ENCODE data around the gene FAM222A.

The FAM222A gene

DNA sequence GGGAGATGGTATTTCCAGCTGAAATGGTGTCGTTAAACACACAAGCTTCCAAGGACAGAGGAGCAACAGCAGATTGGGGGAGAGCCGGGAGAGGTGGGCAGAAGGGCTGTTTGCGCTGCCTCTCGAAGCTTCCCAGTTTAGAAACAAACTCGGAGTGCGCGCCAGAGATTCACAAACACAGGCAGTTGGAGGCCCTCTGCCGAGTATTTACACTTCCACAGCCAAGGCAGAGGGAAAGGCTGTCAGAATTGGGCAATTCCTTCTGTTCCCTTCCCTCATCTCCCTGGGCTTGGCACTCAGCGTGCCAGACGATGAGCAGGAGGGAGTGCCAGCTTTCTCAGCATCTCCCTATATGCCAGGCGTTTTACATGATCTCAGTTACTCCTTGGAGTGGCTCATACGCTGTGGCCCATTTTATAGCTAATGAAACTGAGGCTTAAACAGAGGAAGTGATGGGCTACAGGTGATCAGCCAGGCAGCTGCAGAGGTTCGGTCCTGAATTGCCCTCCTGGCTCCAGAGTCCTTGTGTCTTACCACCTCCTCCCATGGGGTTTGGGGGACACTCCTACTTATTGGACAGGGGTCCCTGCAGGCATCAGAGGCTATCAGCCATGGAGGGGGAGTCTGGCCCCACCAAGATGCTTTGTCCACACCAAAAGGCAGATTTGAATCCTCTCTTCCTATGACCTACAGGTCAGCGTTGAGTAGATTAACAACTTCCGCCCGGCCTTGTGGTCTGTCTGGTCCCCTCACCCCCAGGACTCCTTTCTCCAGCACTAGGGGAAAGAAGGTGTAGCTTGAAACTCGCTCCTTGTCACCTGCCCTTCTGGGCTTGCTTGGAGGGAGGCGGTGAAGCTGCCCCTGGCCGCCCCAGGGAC lies 3.1 kb downstream of the FAM222A start:
- no peak overlapping the region for H3K4me3 ChIP-seq (ENCODE audit: low read depth, low read length)
- TF ChIP-seq, protein P1, sequence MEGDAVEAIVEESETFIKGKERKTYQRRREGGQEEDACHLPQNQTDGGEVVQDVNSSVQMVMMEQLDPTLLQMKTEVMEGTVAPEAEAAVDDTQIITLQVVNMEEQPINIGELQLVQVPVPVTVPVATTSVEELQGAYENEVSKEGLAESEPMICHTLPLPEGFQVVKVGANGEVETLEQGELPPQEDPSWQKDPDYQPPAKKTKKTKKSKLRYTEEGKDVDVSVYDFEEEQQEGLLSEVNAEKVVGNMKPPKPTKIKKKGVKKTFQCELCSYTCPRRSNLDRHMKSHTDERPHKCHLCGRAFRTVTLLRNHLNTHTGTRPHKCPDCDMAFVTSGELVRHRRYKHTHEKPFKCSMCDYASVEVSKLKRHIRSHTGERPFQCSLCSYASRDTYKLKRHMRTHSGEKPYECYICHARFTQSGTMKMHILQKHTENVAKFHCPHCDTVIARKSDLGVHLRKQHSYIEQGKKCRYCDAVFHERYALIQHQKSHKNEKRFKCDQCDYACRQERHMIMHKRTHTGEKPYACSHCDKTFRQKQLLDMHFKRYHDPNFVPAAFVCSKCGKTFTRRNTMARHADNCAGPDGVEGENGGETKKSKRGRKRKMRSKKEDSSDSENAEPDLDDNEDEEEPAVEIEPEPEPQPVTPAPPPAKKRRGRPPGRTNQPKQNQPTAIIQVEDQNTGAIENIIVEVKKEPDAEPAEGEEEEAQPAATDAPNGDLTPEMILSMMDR (IDR thresholded peaks at IDR 0.05; ENCODE audit: low read depth, low read length, missing control alignments), result no peak
- DNase-seq (ENCODE audit: low read depth), result no peak

- TF ChIP-seq, protein P1 (IDR thresholded peaks at IDR 0.05; ENCODE audit: low read depth, low read length, missing control alignments), result no peak
- no peak overlapping the region for H3K4me3 ChIP-seq (ENCODE audit: low read depth, low read length)
- no peak for DNase-seq (ENCODE audit: low read depth)
These were observed 4.0 kb downstream of the FAM222A start for GRCh38 chr12:109717390-109718357.

DNA sequence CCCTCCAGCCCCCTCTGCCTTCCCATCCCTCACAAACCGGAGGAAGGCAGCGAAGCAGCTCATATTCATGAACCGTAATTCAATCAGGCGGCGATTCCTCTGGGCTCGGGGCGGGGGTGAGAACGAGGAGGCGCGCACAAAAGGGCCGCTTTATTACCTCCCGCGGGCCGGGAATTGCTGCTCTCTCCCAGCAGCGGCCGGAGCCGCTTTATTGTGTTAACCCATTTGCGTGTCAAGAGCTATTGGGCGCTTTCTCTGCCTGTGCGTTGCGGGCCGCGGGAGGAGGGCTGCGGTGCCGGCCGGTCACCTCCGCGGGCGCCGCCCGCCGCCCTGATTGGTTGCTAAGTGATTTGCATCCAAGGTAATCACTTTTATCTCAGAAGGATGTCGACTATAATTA lies 4.8 kb downstream of the FAM222A start:
- no peak for DNase-seq (ENCODE audit: low read depth)
- TF ChIP-seq, protein P1 (IDR thresholded peaks at IDR 0.05; ENCODE audit: low read depth, low read length, missing control alignments), result no peak
- H3K4me3 ChIP-seq (ENCODE audit: low read depth, low read length), result no peak overlapping the region

DNA sequence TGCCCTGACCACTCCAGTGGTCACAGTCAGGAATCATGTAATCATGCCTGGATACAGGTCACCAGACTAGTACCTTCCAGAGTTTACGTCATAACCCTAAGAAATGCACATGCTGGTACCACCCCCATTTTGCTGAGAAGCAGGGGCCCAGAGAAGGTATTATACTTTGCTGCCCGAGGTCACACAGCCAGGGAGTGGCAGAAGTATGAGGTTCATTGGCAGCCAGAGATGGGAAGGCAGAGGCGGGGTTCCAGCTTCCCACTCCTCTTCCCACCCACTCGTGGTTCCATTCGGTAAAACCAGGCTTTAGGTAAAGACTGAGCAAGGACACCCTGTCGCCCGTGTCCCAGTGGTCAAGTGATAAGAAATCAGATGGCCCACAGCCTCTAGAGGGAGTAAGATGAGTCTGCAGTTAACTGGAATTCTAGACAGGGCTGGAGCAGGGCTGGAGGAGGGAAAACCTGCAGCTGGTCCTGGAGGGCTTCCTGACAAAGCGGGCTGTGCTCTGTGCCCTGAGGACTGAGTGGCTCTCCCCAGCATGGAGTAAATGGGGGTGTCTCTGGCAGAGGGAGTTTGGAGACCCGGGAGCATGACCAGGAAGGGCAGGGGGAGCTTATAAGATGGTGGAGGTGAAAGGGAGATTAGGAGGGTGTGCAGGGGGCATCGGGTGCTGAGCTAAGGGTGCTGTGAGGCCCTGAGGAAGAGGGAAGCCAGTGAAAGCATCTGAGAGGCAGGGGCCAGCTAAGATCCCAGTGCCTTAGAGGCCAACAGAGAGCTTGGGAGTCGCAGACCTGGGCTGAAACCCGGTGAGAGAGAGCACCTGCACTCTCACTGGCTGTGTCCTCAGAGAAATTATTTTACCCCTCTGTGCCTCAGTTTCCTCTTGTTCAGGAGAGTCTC lies 5.7 kb downstream of the FAM222A start:
- TF ChIP-seq, protein P1 (IDR thresholded peaks at IDR 0.05; ENCODE audit: low read depth, low read length, missing control alignments), result no peak
- H3K4me3 ChIP-seq (ENCODE audit: low read depth, low read length), result no peak overlapping the region
- DNase-seq (ENCODE audit: low read depth), result no peak

GRCh38 chr12:109720152-109720856 lies 6.7 kb downstream of the FAM222A start:
- TF ChIP-seq, protein P1 (IDR thresholded peaks at IDR 0.05; ENCODE audit: low read depth, low read length, missing control alignments), result no peak
- DNase-seq (ENCODE audit: low read depth), result no peak
- no peak overlapping the region for H3K4me3 ChIP-seq (ENCODE audit: low read depth, low read length)

GRCh38 chr12:109720857-109721189 lies 7.2 kb downstream of the FAM222A start:
- DNase-seq (ENCODE audit: low read depth), result no peak
- H3K4me3 ChIP-seq (ENCODE audit: low read depth, low read length), result no peak overlapping the region
- TF ChIP-seq, protein P1 (IDR thresholded peaks at IDR 0.05; ENCODE audit: low read depth, low read length, missing control alignments), result no peak
